Keratinocyte (primary cell): ENCODE measurements around the gene ITGA6.

Experiments used
- EZH2 ChIP-seq: IDR thresholded peaks from one replicate; pipeline ENCODE4 v1.6.1; 2012; ENCODE audit warnings: inconsistent platforms, mild to moderate bottlenecking, low read length, moderate library complexity
- TF ChIP-seq, protein P1 (sequence below), 3 experiments: IDR thresholded peaks in 1 of 3; conservative IDR thresholded peaks in 1 of 3; optimal IDR thresholded peaks in 1 of 3; 2 replicates in 2 of 3; 3 replicates in 1 of 3; pipeline versions ENCODE3 to v1.5.1; 2011; ENCODE audit warnings: low read length in 3 of 3, mild to moderate bottlenecking in 3 of 3, moderate library complexity in 2 of 3, control low read depth in 1 of 3, inconsistent platforms in 1 of 3; ENCODE audit not compliant: insufficient read depth in 2 of 3; ENCODE audit errors: extremely low read depth in 1 of 3

DNA sequence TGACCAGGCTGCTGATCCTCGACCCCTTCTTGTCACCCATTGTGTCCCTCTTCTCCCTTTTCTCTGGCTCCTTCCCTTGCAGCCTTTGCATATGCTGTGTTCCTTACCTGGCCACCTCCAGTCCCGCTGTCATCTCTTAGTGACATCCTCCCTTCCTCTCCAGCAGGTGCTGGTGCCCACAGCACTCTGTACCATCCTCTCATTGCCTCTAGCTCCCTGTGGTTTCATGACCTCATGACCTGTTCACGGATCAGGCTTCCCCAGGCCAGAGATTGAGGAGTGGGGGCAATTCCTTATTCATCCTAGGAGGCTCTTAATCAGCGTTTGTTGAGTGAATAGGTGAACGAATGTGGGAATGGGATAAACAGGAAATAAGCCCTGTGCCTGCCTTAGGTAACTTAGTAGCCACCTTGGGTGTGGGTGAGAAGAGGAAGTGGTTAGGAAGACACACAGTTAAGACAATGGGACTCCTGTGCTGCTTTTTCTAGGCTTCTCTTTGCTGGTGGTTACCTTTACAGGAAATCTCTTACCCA lies 35.5 kb downstream of the ITGA6 start:
- TF ChIP-seq, protein P1, sequence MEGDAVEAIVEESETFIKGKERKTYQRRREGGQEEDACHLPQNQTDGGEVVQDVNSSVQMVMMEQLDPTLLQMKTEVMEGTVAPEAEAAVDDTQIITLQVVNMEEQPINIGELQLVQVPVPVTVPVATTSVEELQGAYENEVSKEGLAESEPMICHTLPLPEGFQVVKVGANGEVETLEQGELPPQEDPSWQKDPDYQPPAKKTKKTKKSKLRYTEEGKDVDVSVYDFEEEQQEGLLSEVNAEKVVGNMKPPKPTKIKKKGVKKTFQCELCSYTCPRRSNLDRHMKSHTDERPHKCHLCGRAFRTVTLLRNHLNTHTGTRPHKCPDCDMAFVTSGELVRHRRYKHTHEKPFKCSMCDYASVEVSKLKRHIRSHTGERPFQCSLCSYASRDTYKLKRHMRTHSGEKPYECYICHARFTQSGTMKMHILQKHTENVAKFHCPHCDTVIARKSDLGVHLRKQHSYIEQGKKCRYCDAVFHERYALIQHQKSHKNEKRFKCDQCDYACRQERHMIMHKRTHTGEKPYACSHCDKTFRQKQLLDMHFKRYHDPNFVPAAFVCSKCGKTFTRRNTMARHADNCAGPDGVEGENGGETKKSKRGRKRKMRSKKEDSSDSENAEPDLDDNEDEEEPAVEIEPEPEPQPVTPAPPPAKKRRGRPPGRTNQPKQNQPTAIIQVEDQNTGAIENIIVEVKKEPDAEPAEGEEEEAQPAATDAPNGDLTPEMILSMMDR (optimal IDR thresholded peaks at IDR 0.05 in 1 of 3, IDR thresholded peaks at IDR 0.05 in 1 of 3, conservative IDR thresholded peaks at IDR 0.05 in 1 of 3; ENCODE audit: extremely low read depth in 1 of 3, insufficient read depth in 2 of 3, low read length in 3 of 3): no peak
- no peak for TF ChIP-seq EZH2
